SU-DHL-6 (cell line): ENCODE data around the gene PIK3R1.

ENCODE experiments used
- H2AFZ ChIP-seq: fragments of 200-600 bp; sonication (generic); 2 replicates; pipeline ENCODE4 v1.6.1; 2014; ENCODE audit warnings: low read depth, mild to moderate bottlenecking, moderate library complexity, mixed read lengths, antibody characterized with exemption, low read length; ENCODE audit not compliant: severe bottlenecking
- H3F3A ChIP-seq: fragments of 200-600 bp; shearing (Covaris generic); 2 replicates; pipeline ENCODE4 v1.6.0; 2016; ENCODE audit warnings: antibody characterized with exemption, mild to moderate bottlenecking; ENCODE audit not compliant: insufficient read depth
- H3K27ac ChIP-seq: fragments of 200-600 bp; sonication (generic); 2 replicates; pipeline ENCODE4 v1.5.1; 2016; ENCODE audit warnings: low read depth, mild to moderate bottlenecking, low read length, moderate library complexity, mixed read lengths
- H3K27me3 ChIP-seq: fragments of 200-600 bp; sonication (generic), shearing (Covaris generic); 2 replicates; pipeline ENCODE4 v1.6.0; 2014; ENCODE audit warnings: mild to moderate bottlenecking, low read length
- H3K36me3 ChIP-seq: fragments of 200-600 bp; sonication (generic); 2 replicates; pipeline ENCODE4 v1.6.1; 2014; ENCODE audit warnings: mild to moderate bottlenecking, low read length, mixed read lengths
- H3K4me2 ChIP-seq: fragments of 300-600, 200-600 bp; shearing (Covaris generic), sonication (generic); 2 replicates; pipeline ENCODE4 v1.6.0; 2014; ENCODE audit warnings: low read length, low read depth, mild to moderate bottlenecking; ENCODE audit not compliant: poor library complexity, severe bottlenecking
- H3K4me3 ChIP-seq: fragments of 200-600 bp; sonication (generic); 2 replicates; pipeline ENCODE4 v1.5.1; 2014; ENCODE audit warnings: antibody characterized with exemption, low read length, mild to moderate bottlenecking, mixed read lengths; ENCODE audit not compliant: insufficient read depth, poor library complexity, severe bottlenecking
- H3K79me2 ChIP-seq: fragments of 200-600 bp; sonication (generic); 2 replicates; pipeline ENCODE4 v1.6.1; 2014; ENCODE audit warnings: mild to moderate bottlenecking, low read length, moderate library complexity; ENCODE audit not compliant: insufficient read depth
- H3K9ac ChIP-seq: fragments of 200-600 bp; sonication (generic); 2 replicates; pipeline ENCODE4 v1.7.0; 2014; ENCODE audit warnings: mild to moderate bottlenecking, low read length
- H3K9me2 ChIP-seq: fragments of 200-600 bp; sonication (generic); replicated peaks from 2 replicates; pipeline ENCODE4 v1.6.1; 2014; ENCODE audit warnings: low read length; ENCODE audit not compliant: insufficient read depth
- H3K9me3 ChIP-seq: fragments of 200-600 bp; sonication (generic); 2 replicates; pipeline ENCODE4 v1.6.1; 2014; ENCODE audit warnings: low read length, mixed read lengths; ENCODE audit not compliant: insufficient read depth
- H4K20me1 ChIP-seq: fragments of 200-600 bp; sonication (generic); 2 replicates; pipeline ENCODE4 v1.6.1; 2014; ENCODE audit warnings: low read depth, mild to moderate bottlenecking, antibody characterized with exemption, low read length, moderate library complexity, mixed read lengths
- CTCF ChIP-seq: fragments of 200-600 bp; sonication (generic); IDR thresholded peaks from one replicate; pipeline ENCODE4 v1.5.1; 2017; ENCODE audit warnings: antibody characterized with exemption, mild to moderate bottlenecking, low read length, moderate library complexity; ENCODE audit not compliant: insufficient read depth, poor library complexity, severe bottlenecking
- EZH2phosphoT487 ChIP-seq: fragments of 200-600 bp; sonication (generic), shearing (Covaris generic); conservative IDR thresholded peaks from 2 replicates; pipeline ENCODE4 v1.6.1; 2018; ENCODE audit warnings: mild to moderate bottlenecking, antibody characterized with exemption, low read length, moderate library complexity, mixed read lengths

The PIK3R1 gene

DNA sequence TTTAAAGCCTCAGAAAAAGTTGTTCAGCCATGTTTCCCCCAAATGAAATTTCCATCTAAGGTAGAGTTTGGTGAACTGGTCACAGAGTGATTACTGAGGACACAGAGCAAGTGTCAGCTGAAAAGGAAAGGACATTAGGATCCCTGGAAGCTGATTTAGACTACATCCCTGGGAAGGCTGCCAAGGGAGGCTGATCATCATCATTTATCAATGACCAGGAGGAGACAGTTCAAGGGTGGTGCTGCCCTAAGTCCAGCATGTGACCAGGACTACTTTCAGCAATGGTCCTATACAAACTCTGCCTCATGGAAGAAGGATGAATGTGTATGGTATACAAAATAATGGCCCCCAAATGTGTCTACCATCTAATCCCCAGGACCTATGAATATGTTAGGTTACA lies 120.6 kb downstream of the PIK3R1 start:
- Histone ChIP-seq H3K4me2 (no peak overlapping the region), H2AFZ (no peak overlapping the region), H3K27me3 (0 out of 2 replicates have a peak, but pooled peaks cover 2% of the 10 kb centered on the region), H3K79me2 (no peaks in the 10 kb centered on the region), H3K9ac (no peak overlapping the region), H3K36me3 (no peaks in the 10 kb centered on the region), H3K4me3 (no peak overlapping the region), H3K9me3 (no peaks in the 10 kb centered on the region), H3K27ac (no peak overlapping the region), H3K9me2 (no peaks in the 10 kb centered on the region), H3F3A (no peaks in the 10 kb centered on the region), H4K20me1 (no peaks in the 10 kb centered on the region)
- TF ChIP-seq EZH2phosphoT487 = no peak
- no peak for TF ChIP-seq CTCF

- H3K4me2 ChIP-seq = no peak overlapping the region
- H3K36me3 ChIP-seq = no peaks in the 10 kb centered on the region
- no peaks in the 10 kb centered on the region for H3F3A ChIP-seq
- H2AFZ ChIP-seq = no peak overlapping the region
- 0 out of 2 replicates have a peak, but pooled peaks cover 4% of the 10 kb centered on the region for H3K27me3 ChIP-seq
- H3K79me2 ChIP-seq = no peaks in the 10 kb centered on the region
- no peak overlapping the region for H3K9ac ChIP-seq
- TF ChIP-seq CTCF (no peak), EZH2phosphoT487 (no peak)
- no peaks in the 10 kb centered on the region for H4K20me1 ChIP-seq
- H3K9me3 ChIP-seq = no peaks in the 10 kb centered on the region
- no peak overlapping the region for H3K27ac ChIP-seq
- no peaks in the 10 kb centered on the region for H3K9me2 ChIP-seq
- H3K4me3 ChIP-seq = no peak overlapping the region
Measured at GRCh38 chr5:68337235-68337634, 121.7 kb downstream of the PIK3R1 start.

DNA sequence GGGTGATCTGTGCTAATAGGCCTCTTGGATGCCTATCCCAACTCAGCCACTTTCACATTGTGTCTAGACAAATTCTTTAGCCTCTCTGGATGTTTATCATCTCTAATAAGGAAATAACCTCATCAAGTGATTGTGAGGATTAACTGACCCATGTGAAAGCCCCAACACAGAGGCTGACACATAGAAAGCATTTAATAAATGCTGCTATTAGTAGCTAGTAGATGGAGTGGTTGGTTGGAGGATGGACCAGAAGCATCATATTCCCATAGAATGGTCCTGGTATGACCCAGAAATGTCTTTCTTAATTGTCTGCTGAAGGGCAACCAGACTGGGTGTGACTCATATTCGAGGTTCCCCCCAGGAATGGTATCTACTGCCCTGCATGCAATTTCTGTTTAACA lies 124.4 kb downstream of the PIK3R1 start:
- Histone ChIP-seq H3K4me2 (no peak overlapping the region), H4K20me1 (no peaks in the 10 kb centered on the region), H2AFZ (no peak overlapping the region), H3K9me2 (no peaks in the 10 kb centered on the region), H3K4me3 (no peak overlapping the region), H3K36me3 (no peaks in the 10 kb centered on the region), H3K27me3 (peaks cover 8% of the 10 kb centered on the region; the same call in 1 of the 2 replicates), H3K9me3 (no peaks in the 10 kb centered on the region), H3K79me2 (no peaks in the 10 kb centered on the region), H3K27ac (no peak overlapping the region), H3F3A (no peaks in the 10 kb centered on the region), H3K9ac (no peak overlapping the region)
- no peak for TF ChIP-seq CTCF
- no peak for TF ChIP-seq EZH2phosphoT487

DNA sequence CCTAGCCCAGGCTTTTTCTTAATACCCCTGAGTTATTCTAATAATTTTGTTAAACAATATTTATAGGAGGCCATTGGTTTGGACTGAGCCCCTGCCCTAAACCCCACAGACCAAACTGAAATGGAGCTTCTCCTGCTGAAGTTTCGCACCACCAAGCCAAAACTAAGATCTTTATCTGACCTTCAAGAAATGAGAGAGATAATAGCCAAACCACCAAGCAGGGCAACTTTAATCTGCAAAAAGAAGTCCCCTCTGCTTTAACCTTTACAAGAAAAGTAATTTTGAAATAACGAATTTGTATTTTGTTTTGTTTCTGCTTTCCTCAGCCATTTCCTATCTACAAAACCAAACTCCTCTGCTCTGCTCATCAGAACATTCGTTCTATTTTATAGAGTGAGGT lies 125.5 kb downstream of the PIK3R1 start:
- Histone ChIP-seq H3K9me2 (no peaks in the 10 kb centered on the region), H3K79me2 (no peaks in the 10 kb centered on the region), H3F3A (no peaks in the 10 kb centered on the region), H3K36me3 (no peaks in the 10 kb centered on the region), H2AFZ (no peak overlapping the region), H3K9ac (no peak overlapping the region), H3K4me3 (no peak overlapping the region), H3K4me2 (no peak overlapping the region), H3K9me3 (no peaks in the 10 kb centered on the region), H3K27ac (no peak overlapping the region), H4K20me1 (no peaks in the 10 kb centered on the region), H3K27me3 (peaks cover 8% of the 10 kb centered on the region; the same call in 1 of the 2 replicates)
- TF ChIP-seq EZH2phosphoT487 (no peak), CTCF (no peak)
